ENCODE results near the gene THRAP3. TPM values are rescaled to one million over a fixed set of nuclear protein-coding genes. Genes with fewer than 3 reads are reported as not detected.

THRAP3 gene
- total RNA-seq, 1 donor from 2014 or later: 167 TPM

DNA sequence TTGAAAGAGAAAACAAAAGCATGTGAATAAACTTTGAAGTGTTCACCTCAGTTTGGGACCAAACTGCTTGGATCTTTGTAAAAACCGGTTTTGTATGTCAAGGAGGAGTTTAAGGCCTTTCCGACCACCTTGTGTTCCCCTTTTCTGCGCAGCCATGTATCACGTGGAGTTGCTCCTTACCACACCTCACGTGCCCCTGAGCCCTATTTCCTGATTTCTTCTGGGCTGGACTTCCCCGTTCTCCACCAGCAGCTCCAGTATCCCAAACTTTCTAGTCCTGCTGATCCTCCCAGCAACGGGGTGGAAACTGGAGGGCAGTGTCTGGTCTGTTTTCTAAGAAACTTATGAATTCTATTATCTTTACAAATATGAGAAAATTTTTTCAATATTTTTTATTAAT lies 80.3 kb downstream of the THRAP3 start:
- H3K4me1 Mint-ChIP-seq: peaks cover 23% of the 10 kb centered on the region
- TF ChIP-seq, protein P1, sequence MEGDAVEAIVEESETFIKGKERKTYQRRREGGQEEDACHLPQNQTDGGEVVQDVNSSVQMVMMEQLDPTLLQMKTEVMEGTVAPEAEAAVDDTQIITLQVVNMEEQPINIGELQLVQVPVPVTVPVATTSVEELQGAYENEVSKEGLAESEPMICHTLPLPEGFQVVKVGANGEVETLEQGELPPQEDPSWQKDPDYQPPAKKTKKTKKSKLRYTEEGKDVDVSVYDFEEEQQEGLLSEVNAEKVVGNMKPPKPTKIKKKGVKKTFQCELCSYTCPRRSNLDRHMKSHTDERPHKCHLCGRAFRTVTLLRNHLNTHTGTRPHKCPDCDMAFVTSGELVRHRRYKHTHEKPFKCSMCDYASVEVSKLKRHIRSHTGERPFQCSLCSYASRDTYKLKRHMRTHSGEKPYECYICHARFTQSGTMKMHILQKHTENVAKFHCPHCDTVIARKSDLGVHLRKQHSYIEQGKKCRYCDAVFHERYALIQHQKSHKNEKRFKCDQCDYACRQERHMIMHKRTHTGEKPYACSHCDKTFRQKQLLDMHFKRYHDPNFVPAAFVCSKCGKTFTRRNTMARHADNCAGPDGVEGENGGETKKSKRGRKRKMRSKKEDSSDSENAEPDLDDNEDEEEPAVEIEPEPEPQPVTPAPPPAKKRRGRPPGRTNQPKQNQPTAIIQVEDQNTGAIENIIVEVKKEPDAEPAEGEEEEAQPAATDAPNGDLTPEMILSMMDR (conservative IDR thresholded peaks at IDR 0.05): no peak
- peaks cover 3% of the 10 kb centered on the region for H3K27me3 Mint-ChIP-seq (ENCODE audit: low read depth)
- peak overlapping the region; percentile 67 for H3K4me3 Mint-ChIP-seq
- H3K9me3 Mint-ChIP-seq: no peaks in the 10 kb centered on the region
- no peak for DNase-seq (ENCODE audit: low read depth, low spot score)
- H3K27ac Mint-ChIP-seq (ENCODE audit: unreplicated experiment): no peak overlapping the region
- H3K36me3 Mint-ChIP-seq (ENCODE audit: low read depth): peaks cover 22% of the 10 kb centered on the region

DNA sequence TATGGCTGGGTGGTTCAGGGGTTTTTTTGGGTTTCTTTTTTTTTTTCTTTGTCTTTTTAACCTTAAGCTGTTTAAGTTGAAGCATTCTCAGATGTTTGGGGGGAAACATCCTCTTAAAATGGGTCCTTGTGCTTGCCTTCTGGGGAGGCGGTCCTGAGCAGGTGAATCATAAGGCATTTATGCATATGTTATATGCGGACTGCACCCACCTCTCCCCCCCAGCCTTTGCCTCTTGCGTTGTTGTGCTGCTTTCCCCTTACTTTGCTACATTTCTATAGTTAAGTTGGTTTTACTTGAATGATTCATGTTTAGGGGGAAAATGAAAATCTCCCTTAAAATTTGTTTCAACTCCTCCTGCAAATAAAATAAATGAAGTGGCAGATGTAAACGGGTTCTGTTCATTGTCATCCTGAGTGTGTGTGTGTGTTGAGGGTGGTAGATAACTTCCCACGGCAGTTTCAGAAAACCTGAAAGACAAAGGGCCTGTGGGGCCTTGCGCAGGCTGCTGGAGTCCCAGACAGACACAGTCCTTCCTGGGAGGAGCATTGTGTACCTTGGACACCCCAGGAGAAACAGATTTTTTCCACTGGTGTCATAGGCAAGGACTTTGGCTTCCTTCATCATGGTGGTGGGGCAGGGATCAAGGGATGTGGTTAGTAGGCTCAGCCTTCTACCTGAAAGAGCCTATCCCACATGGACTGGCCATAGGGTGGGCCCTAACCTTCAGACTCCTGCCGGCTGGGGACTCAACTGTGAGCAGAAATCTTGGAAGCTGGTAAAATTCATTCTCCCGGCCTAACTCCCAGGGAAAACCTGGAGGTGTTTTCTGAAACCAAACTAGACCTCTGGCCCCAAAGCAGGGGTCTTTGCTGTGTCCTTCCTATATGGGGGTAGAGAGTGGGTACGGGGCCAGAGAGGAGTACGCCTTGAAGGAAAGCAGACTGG lies 81.0 kb downstream of the THRAP3 start:
- Mint-ChIP-seq H3K4me1 (peaks cover 19% of the 10 kb centered on the region), H3K27ac (ENCODE audit: unreplicated experiment) (no peak overlapping the region), H3K27me3 (ENCODE audit: low read depth) (peaks cover 3% of the 10 kb centered on the region), H3K36me3 (ENCODE audit: low read depth) (peaks cover 20% of the 10 kb centered on the region), H3K4me3 (peak overlapping the region; percentile 67), H3K9me3 (no peaks in the 10 kb centered on the region)
- TF ChIP-seq, protein P1 (conservative IDR thresholded peaks at IDR 0.05): no peak
- DNase-seq (ENCODE audit: low read depth, low spot score): no peak

DNA sequence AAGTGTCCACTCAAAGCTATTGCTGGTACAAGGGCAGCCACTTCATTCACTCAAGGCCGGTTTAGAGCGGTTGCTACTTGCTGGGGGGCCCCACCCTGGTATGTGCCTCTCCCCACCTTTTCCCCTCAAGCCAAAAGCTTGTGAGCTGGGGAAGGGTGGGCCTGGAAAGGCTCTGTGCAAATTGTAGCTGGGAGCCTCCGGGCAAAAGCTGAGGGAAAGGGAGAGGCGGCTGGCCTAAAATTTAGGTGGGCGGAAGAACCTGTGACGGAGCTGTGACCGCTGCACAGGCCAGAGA lies 81.6 kb downstream of the THRAP3 start:
- Mint-ChIP-seq H3K9me3 (no peaks in the 10 kb centered on the region), H3K27ac (ENCODE audit: unreplicated experiment) (no peak overlapping the region), H3K4me1 (peaks cover 19% of the 10 kb centered on the region), H3K4me3 (peak overlapping the region; percentile 67), H3K36me3 (ENCODE audit: low read depth) (peaks cover 18% of the 10 kb centered on the region), H3K27me3 (ENCODE audit: low read depth) (peaks cover 3% of the 10 kb centered on the region)
- TF ChIP-seq, protein P1 (conservative IDR thresholded peaks at IDR 0.05): no peak
- DNase-seq (ENCODE audit: low read depth, low spot score): no peak

DNA sequence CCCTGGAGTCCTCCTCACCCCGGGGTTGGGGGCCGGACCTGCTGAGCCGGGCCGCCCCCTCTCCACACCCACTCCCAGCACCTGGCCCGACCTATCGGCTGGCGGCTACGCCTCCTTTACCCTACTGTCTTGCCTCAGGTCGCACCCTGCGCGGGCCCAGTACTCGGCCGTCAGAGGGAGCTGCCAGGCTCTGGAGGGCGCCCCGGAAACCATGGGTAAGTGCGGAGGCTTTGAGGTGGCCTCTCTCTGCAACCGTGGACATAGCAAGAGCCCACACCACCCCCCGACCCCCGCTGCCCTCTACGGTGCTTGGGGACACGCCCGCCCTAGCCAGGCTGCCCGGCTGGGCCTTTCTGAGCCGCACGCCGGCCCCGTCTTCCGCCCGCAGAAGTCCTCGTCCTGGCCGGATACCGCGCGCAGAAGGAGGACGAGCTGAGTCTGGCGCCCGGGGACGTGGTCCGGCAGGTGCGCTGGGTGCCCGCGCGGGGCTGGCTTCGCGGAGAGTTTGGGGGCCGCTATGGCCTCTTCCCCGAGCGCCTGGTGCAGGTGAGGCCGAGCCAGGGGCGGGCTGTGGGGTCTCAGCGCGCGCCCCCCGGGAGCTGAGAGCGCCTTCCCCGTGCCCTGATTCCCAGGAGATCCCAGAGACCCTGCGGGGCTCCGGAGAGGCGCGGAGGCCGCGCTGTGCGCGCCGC lies 82.1 kb downstream of the THRAP3 start, which contains the start of gene SH3D21:
SH3D21 (plus strand) TSS at position 159 of the 692 bp plus-strand sequence; CDS start at position 212, 53 bp downstream.
- Mint-ChIP-seq H3K27me3 (ENCODE audit: low read depth) (peaks cover 3% of the 10 kb centered on the region), H3K36me3 (ENCODE audit: low read depth) (peaks cover 14% of the 10 kb centered on the region), H3K4me3 (peak within 1 kb of the TSS; percentile 94), H3K4me1 (peaks cover 19% of the 10 kb centered on the region), H3K27ac (ENCODE audit: unreplicated experiment) (no peak within 1 kb of the TSS), H3K9me3 (no peaks in the 10 kb centered on the region)
- DNase-seq (ENCODE audit: low read depth, low spot score): no peak
- TF ChIP-seq, protein P1 (conservative IDR thresholded peaks at IDR 0.05): peak; percentile 42

DNA sequence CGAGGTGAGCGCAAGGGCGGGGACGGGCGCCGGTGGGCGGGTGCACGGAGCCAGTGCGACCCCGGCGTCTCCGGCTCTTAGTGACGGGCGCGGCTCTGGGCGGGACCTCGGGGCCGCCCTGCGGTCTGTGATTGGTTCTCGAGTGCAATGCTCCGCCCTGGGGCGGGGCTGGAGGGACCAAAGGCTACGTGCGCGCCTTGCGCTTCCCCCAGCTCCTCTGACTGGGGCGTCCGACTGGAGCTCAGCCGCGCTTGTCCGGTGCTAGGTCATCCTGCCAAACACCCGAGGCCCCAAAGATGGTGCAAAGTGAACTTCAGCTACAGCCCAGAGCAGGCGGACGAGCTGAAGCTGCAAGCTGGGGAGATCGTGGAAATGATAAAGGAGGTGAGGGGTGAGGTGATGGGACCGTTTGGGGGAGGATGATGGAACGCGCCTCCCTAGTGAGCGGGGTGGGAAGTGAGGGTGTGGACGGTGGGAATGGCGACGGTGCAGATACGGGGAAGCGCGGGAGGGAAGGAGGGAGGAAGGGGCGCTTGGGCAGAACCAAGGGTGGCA lies 82.7 kb downstream of the THRAP3 start:
- Mint-ChIP-seq H3K27ac (ENCODE audit: unreplicated experiment) (no peak overlapping the region), H3K4me1 (peaks cover 19% of the 10 kb centered on the region), H3K36me3 (ENCODE audit: low read depth) (peaks cover 13% of the 10 kb centered on the region), H3K4me3 (peak overlapping the region; percentile 94), H3K27me3 (ENCODE audit: low read depth) (peaks cover 3% of the 10 kb centered on the region), H3K9me3 (no peaks in the 10 kb centered on the region)
- DNase-seq (ENCODE audit: low read depth, low spot score): peak; percentile 93
- TF ChIP-seq, protein P1 (conservative IDR thresholded peaks at IDR 0.05): no peak

Measured in neural crest cell (in vitro differentiated cells).